GM12875 (cell line): Measurements from ENCODE around the gene PTPRD.

Experiments used
- H3K4me3 ChIP-seq: one replicate; pipeline ENCODE4 v1.5.1; 2011; ENCODE audit warnings: low read depth, low read length, control low read depth
- CTCF ChIP-seq: IDR thresholded peaks from 2 replicates; pipeline ENCODE4 v1.5.1; 2011; ENCODE audit warnings: low read depth, mild to moderate bottlenecking, control low read depth, inconsistent platforms, low read length, moderate library complexity, borderline replicate concordance; ENCODE audit not compliant: insufficient read depth

PTPRD gene

GRCh38 chr9:9173264-9173663 is 1439.5 kb downstream of the PTPRD start:
- no peak for TF ChIP-seq CTCF

GRCh38 chr9:9170439-9171134 is 1442.2 kb downstream of the PTPRD start:
- TF ChIP-seq CTCF, result no peak
- H3K4me3 ChIP-seq, result no peak overlapping the region

More at GRCh38 chr9:9173264-9173663, 1439.5 kb downstream of the PTPRD start:
- H3K4me3 ChIP-seq, result no peak overlapping the region

DNA sequence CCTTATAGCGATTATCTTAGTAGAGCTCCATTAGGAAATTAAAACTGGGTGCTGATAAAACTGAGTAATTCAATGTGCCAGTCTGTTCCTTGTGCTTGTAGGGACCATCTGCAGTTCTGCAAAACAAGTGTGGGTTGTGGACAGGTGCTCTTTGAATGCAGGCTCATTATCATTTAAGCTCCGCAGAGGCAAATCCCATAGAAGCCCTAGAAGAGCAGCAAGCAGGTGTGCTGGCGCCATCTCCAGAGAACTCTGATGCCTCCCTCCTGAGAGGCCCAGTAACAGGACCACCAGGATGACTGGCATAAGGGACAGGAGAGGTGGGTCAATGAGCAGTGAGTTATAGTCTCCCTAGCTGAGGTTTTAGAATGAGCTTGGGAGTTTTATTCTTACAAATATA is 1470.8 kb downstream of the PTPRD start:
- TF ChIP-seq CTCF, result no peak
- no peak overlapping the region for H3K4me3 ChIP-seq

GRCh38 chr9:9133526-9133925 is 1479.3 kb downstream of the PTPRD start:
- H3K4me3 ChIP-seq, result no peak overlapping the region
- TF ChIP-seq CTCF, result no peak

DNA sequence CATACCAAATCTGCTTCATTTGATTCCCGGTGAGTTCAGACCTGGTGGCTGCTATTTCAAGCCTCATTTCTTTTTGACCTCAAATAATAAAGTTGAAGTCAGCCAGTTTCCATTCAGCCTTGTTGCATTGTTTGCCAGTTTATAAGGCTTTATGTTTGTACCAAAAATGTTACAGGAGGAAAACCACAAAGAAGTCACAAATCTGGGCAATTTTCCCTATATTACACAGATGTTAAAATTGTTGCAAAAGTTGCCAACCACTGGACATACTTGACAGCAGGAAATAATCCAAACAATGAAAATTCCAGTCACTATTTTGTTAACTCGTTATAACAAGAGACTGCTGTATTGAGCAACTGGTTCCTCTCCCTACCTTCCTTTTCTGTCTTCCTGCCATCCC is 1488.2 kb downstream of the PTPRD start:
- TF ChIP-seq CTCF, result no peak
- H3K4me3 ChIP-seq, result no peak overlapping the region

DNA sequence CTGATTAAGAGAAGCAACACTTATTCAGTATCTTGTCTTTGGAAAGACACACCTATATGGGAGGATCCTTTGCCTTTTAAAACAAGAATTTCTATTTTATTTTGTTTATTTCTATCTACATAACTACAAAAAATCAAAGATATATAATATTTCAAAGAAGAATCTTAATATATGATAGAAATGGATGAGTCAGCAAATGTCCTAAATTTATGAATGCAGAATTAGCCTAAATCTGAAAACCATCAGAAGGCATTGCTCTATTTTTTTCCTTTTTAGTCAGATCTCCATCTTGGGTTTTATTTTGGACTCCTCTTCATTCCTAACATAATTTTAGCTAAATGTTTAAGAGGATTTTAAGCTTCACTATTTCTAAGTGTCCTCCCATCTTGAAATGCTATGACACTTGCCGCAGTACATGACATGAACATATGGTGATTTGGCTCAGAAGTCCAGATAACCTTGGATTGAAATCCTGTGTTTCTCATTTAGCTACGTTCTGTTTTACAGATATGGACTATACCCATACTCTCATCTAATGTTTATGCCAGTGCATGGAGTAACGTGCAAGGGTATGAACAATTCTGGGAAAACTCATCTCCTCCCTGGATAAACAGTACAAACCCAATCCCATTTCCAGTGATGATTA is 1490.4 kb downstream of the PTPRD start:
- no peak for TF ChIP-seq CTCF
- H3K4me3 ChIP-seq, result no peak overlapping the region

- H3K4me3 ChIP-seq, result no peak overlapping the region
- no peak for TF ChIP-seq CTCF
Observed at GRCh38 chr9:9117866-9118265, 1494.9 kb downstream of the PTPRD start.
